HEK293 (cell line): Measurements from ENCODE around the gene OLFM3.

Experiments
- CTCF ChIP-seq: fragments of 450-650 bp; formaldehyde crosslinking; IDR thresholded peaks from 2 replicates; pipeline ENCODE4 v1.5.1; 2016; ENCODE audit warnings: missing biosample characterization, missing genetic modification characterization
- HOXA7 ChIP-seq: sonication (generic); formaldehyde crosslinking; IDR thresholded peaks from 2 replicates; pipeline ENCODE4 v1.8.1; 2022; ENCODE audit warnings: missing genetic modification reagents, borderline replicate concordance
- SP2 ChIP-seq: fragments of 450-650 bp; formaldehyde crosslinking; IDR thresholded peaks from 2 replicates; pipeline ENCODE4 v1.5.1; 2016; ENCODE audit warnings: missing biosample characterization, missing genetic modification characterization
- YY1 ChIP-seq: fragments of 450-650 bp; formaldehyde crosslinking; IDR thresholded peaks from 2 replicates; pipeline ENCODE4 v1.5.1; 2018; ENCODE audit warnings: missing biosample characterization, missing genetic modification characterization
- ZBTB11 ChIP-seq: fragments of 450-650 bp; formaldehyde crosslinking; conservative IDR thresholded peaks from 2 replicates; pipeline ENCODE4 v1.5.1; 2016; ENCODE audit warnings: low read depth, missing biosample characterization, missing genetic modification characterization
- ZBTB44 ChIP-seq: fragments of 450-650 bp; IDR thresholded peaks from 2 replicates; pipeline ENCODE4 v1.5.1; 2018; ENCODE audit warnings: missing biosample characterization, mild to moderate bottlenecking, missing genetic modification characterization
- ZNF510 ChIP-seq: fragments of 450-650 bp; formaldehyde crosslinking; IDR thresholded peaks from 2 replicates; pipeline ENCODE4 v1.5.1; 2018; ENCODE audit warnings: mild to moderate bottlenecking, missing genetic modification characterization, missing biosample characterization; ENCODE audit not compliant: insufficient replicate concordance
- ZNF654 ChIP-seq: fragments of 450-650 bp; formaldehyde crosslinking; IDR thresholded peaks from 2 replicates; pipeline ENCODE4 v1.5.1; 2016; ENCODE audit warnings: low read depth, missing biosample characterization, missing genetic modification characterization
- ZNF658 ChIP-seq: fragments of 450-650 bp; formaldehyde crosslinking; IDR thresholded peaks from 2 replicates; pipeline ENCODE4; 2016; ENCODE audit warnings: missing biosample characterization, missing genetic modification characterization

GRCh38 chr1:101781201-101781831 lies 215.4 kb downstream of the OLFM3 start:
- TF ChIP-seq ZNF658 (no peak), HOXA7 (no peak), CTCF (tag by site-specific recombination) (no peak), SP2 (no peak), ZBTB44 (tag by site-specific recombination) (no peak), YY1 (tag by site-specific recombination) (no peak), ZBTB11 (tag by site-specific recombination) (0 out of 2 replicates have a peak, but pooled peaks have one; percentile 14), ZNF654 (tag by site-specific recombination) (no peak), ZNF510 (tag by site-specific recombination) (no peak)
